Pancreas (tissue), 10 donors: ENCODE measurements around the gene GOLGA7B. TPM values are rescaled to one million over a fixed set of nuclear protein-coding genes. Genes with fewer than 3 reads are reported as not detected.

Experiments used
- ATAC-seq, 4 donors: fragments of 200-7000 bp; cut with Tn5 transposase; one replicate each; pipeline versions ENCODE4 v1.8.0 to v1.9.1; 2020; ENCODE audit warnings: mild to moderate bottlenecking in 4 of 4, moderate library complexity in 4 of 4
- DNase-seq, 6 donors: peaks; one replicate each; pipeline ENCODE4 v3.0.0-alpha.2; 2020
- FAIRE-seq: peaks from 2 replicates; lab custom pipeline; 2012; peaks lifted over from hg19 to GRCh38; lab: Jason Lieb, UNC
- H3K27ac ChIP-seq, 4 donors: fragments of 200-600 bp; sonication (generic); 1 replicate in 3 of 4; 2 replicates in 1 of 4; pipeline versions ENCODE4 v1.5.0 to v1.8.0; 2020
- H3K27me3 ChIP-seq, 4 donors: fragments of 200-600 bp; one replicate each; pipeline ENCODE4 v1.8.0; 2021
- H3K36me3 ChIP-seq, 3 donors: fragments of 200-600 bp; sonication (generic) in 1 of 3; one replicate each; pipeline versions ENCODE4 v1.5.0 to v1.8.0; 2020 to 2021
- H3K4me1 ChIP-seq, 3 donors: fragments of 200-600 bp; one replicate each; pipeline ENCODE4 v1.8.0; 2021
- H3K4me3 ChIP-seq, 4 donors: fragments of 200-600 bp; sonication (generic) in 2 of 4; one replicate each; pipeline versions ENCODE4 v1.5.0 to v1.8.0; 2020 to 2021
- H3K9me3 ChIP-seq, 4 donors: fragments of 200-600 bp; one replicate each; pipeline ENCODE4 v1.8.0; 2021
- WGBS, 2 donors: extraction: QIAGEN DNeasy Blood & Tissue Kit; methylation state at CpG; one replicate each; pipeline ENCODE4 v1.1.7; 2013; 5-methylcytosine and 5-hydroxymethylcytosine counted together
- intact Hi-C, 3 donors: fragments of 100-400 bp; cut with DNase I; formaldehyde crosslinking; loops; one replicate each; pipeline versions ENCODE4 v1.11.1 to v1.14.2; 2022
- polyA plus RNA-seq, 2 donors: library from polyadenylated mRNA; stranded (reverse); fragments of 200-250 nt; gene quantifications; one replicate each; pipeline ENCODE4 v1.2.3, GENCODE V29; 2013
- total RNA-seq, 6 donors: library from RNA; stranded (reverse); fragmentation: NEBNext Ultra II Directional in 4 of 6; extraction: Animal tissue kit (Norgen Biotek cat#: 25700) in 4 of 6; gene quantifications; one replicate each; pipeline versions ENCODE4 v1.2.1 to v1.2.4, GENCODE V29; 2021 to 2023
- TF ChIP-seq, protein P1 (sequence below), 4 donors: fragments of 200-600 bp; sonication (generic) in 3 of 4; IDR thresholded peaks; one replicate each; pipeline versions ENCODE4 v1.5.0 to v1.8.0; 2021; ENCODE audit warnings: antibody characterized with exemption in 4 of 4
- donor health status: healthy with polysubstance abuse.
- donor health status: DM: no; HTN: no; CAD: no; lungs with moderate emphysema.
- donor health status: DM: no; HTN: no; CAD: no.
- donor health status: control.
- donor health status: control.
- donor health status: Bipolar disorder and iron deficiency.
- donor health status: DM: yes; HTN: yes; CAD: no.
- donor health status: DM: no; HTN: no; CAD: no.
- donor health status: DM: no; HTN: no; CAD: no.
- donor health status: DM: yes; HTN: yes; CAD: no.

The GOLGA7B gene
- total and polyA plus RNA-seq, 8 donors = 2.0 to 38.7 (median 4.8) TPM

DNA sequence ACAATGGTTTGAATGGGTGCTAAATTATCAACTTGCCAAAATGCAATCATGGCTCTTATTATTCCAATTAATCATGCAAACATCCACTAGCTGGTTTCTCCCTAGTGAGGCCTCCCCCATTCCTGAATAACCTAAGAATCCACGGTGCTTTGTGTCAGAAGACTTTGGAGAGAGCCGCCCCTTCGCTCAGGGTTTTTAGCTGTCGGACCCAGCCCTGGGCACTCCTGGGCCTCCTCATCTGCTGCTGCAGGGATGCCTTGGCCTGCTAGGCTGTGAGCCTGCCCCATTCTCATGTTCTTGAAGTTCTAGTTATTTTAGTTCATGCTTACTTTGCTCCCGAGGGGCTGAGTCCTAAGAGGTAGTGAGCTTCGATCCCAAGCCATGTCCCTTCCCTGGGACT is 43.7 kb upstream of the GOLGA7B start:
- TF ChIP-seq, protein P1, sequence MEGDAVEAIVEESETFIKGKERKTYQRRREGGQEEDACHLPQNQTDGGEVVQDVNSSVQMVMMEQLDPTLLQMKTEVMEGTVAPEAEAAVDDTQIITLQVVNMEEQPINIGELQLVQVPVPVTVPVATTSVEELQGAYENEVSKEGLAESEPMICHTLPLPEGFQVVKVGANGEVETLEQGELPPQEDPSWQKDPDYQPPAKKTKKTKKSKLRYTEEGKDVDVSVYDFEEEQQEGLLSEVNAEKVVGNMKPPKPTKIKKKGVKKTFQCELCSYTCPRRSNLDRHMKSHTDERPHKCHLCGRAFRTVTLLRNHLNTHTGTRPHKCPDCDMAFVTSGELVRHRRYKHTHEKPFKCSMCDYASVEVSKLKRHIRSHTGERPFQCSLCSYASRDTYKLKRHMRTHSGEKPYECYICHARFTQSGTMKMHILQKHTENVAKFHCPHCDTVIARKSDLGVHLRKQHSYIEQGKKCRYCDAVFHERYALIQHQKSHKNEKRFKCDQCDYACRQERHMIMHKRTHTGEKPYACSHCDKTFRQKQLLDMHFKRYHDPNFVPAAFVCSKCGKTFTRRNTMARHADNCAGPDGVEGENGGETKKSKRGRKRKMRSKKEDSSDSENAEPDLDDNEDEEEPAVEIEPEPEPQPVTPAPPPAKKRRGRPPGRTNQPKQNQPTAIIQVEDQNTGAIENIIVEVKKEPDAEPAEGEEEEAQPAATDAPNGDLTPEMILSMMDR (IDR thresholded peaks at IDR 0.05) = no peak
- Histone ChIP-seq H3K4me1 (no peaks in the 10 kb centered on the region), H3K36me3 (no peaks in the 10 kb centered on the region), H3K27me3 (no peaks in the 10 kb centered on the region), H3K4me3 (no peak overlapping the region), H3K9me3 (no peaks in the 10 kb centered on the region), H3K27ac (no peak overlapping the region)
- intact Hi-C loops = no loop called here
- no peak for FAIRE-seq
- 85 to 87% methylated on average over 6 of the region's 6 CpGs for WGBS, 2 donors
- ATAC-seq = no peak
- DNase-seq = no peak

DNA sequence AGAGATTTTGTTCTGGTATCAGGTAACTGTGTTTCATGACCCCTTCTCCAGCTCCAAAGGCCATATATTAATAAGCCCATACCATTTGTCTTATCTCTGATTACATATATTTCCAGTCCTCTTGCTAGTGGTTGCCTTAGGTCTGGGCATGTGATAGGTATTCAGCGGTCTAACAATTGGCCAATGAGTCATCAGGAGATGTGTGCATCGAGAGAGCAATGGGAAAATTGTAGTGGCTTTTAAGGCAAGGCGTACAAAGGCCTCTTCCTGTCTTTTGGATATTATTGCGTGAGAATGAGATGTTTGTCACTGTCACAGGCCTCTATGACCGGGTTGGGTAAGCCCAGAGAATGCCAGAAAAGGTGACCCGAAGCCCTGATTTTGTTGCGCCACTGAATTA is 39.2 kb upstream of the GOLGA7B start:
- Histone ChIP-seq H3K27me3 (no peaks in the 10 kb centered on the region), H3K4me3 (no peak overlapping the region), H3K4me1 (no peaks in the 10 kb centered on the region), H3K9me3 (no peaks in the 10 kb centered on the region), H3K27ac (no peak overlapping the region), H3K36me3 (no peaks in the 10 kb centered on the region)
- TF ChIP-seq, protein P1 (IDR thresholded peaks at IDR 0.05) = no peak
- no peak for FAIRE-seq
- 87 to 88% methylated on average over 7 of the region's 7 CpGs for WGBS, 2 donors
- no peak for ATAC-seq
- no peak for DNase-seq
- intact Hi-C loops = no loop called here

DNA sequence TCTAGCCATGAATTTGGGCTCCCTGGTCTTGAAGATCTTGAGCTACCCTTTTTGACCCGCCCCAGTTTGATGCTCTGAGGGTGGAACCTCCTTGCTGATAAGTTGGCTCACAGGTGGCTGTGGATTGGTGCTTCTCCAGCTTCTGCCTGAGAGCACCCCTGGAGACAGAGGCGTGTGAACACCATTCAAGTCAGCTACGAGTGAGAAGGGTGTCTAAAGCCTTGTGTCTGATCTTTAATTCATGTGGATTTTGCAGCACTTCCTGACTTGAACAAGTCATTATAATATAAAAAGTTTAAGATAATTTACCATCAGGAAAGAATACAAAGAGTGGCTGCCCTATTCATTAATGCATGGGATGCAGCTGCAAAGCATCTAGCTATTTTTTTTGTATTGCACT is 37.7 kb upstream of the GOLGA7B start:
- FAIRE-seq (no peak), DNase-seq (no peak), ATAC-seq (no peak)
- TF ChIP-seq, protein P1 (IDR thresholded peaks at IDR 0.05) = no peak
- Histone ChIP-seq H3K27ac (no peak overlapping the region), H3K36me3 (no peaks in the 10 kb centered on the region), H3K4me1 (no peaks in the 10 kb centered on the region), H3K27me3 (no peaks in the 10 kb centered on the region), H3K9me3 (no peaks in the 10 kb centered on the region), H3K4me3 (no peak overlapping the region)
- 77 to 85% methylated on average over 3 of the region's 3 CpGs for WGBS, 2 donors
- intact Hi-C loops = no loop called here

DNA sequence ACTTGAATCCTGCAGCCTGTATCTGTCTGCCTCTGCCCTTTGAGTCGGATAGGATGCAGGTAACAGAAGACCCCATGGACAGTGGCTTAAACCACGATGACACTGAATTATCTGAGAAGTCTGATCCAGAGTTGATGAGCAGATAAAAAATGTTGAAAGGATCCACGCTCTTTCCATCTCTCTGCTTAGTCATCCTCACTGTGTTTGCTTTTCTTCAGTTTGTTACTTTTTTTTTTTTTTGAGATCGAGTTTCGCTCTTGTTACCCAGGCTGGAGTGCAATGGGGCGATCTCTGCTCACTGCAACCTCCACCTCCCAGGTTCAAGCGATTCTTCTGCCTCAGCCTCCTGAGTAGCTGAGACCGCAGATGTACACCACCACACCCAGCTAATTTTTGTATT is 36.9 kb upstream of the GOLGA7B start:
- H3K36me3 ChIP-seq = no peaks in the 10 kb centered on the region
- DNase-seq = no peak
- H3K4me1 ChIP-seq = no peaks in the 10 kb centered on the region
- intact Hi-C loops = no loop called here
- 77 to 87% methylated on average over 8 of the region's 8 CpGs for WGBS, 2 donors
- TF ChIP-seq, protein P1 (IDR thresholded peaks at IDR 0.05) = no peak
- no peak overlapping the region for H3K4me3 ChIP-seq
- FAIRE-seq = no peak
- no peaks in the 10 kb centered on the region for H3K9me3 ChIP-seq
- no peak for ATAC-seq
- no peaks in the 10 kb centered on the region for H3K27me3 ChIP-seq
- no peak overlapping the region for H3K27ac ChIP-seq

DNA sequence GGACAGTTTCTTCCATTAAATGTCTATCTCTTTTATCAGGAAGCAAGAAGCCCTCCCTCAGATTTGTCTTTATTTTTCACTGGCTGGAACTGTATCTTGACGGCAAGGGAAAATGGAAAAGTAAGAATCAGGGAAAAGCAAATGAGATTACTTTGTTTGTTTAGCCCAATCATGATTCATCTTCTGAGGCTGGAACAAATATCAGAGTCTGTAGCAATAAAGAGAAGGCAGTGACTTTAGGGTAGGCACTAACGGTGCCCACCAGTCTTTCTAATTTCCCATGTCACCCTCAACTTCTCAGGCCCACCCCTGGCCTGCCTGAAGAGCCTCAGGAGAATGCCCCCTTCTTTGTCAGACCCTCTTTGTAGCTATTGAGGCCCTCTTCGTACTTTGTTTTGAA is 36.3 kb upstream of the GOLGA7B start:
- Histone ChIP-seq H3K27ac (no peak overlapping the region), H3K36me3 (no peaks in the 10 kb centered on the region), H3K4me1 (no peaks in the 10 kb centered on the region), H3K4me3 (no peak overlapping the region), H3K27me3 (no peaks in the 10 kb centered on the region), H3K9me3 (no peaks in the 10 kb centered on the region)
- DNase-seq (no peak), FAIRE-seq (no peak), ATAC-seq (no peak)
- TF ChIP-seq, protein P1 (IDR thresholded peaks at IDR 0.05) = no peak
- intact Hi-C loops = no loop called here
- WGBS, 2 donors = 49 to 52% methylated on average over 3 of the region's 3 CpGs
